T-helper 17 cell (primary cell): ENCODE results near the gene TMEM200B. TPM values are rescaled to one million over a fixed set of nuclear protein-coding genes. Genes with fewer than 3 reads are reported as not detected.
"Not testable (repeated sequence)": the region's sequence is repeated elsewhere in the genome, so short reads cannot be mapped to it uniquely, and the experiment has no call there.

Experiments
- ATAC-seq: fragments of 150-1000 bp; cut with Tn5 transposase; 2 replicates; pipeline ENCODE4 v1.10.0; 2021; ENCODE audit warnings: mild to moderate bottlenecking, moderate library complexity
- DNase-seq, 3 donors: peaks; one replicate each; pipeline versions ENCODE4 v3.0.0 to v3.0.0-alpha.2; 2020 to 2021
- H3K9me3 ChIP-seq: one replicate; pipeline ENCODE4 v1.7.0; 2013; ENCODE audit warnings: low read length, mild to moderate bottlenecking; ENCODE audit not compliant: control insufficient read depth, poor library complexity, severe bottlenecking
- H3K27ac Mint-ChIP-seq: one replicate; pipeline ENCODE4 v1.8.0; 2022; ENCODE audit warnings: mild to moderate bottlenecking, moderate library complexity, mixed read lengths
- H3K27me3 Mint-ChIP-seq: one replicate; pipeline ENCODE4 v1.8.0; 2022; ENCODE audit warnings: mixed read lengths
- H3K36me3 Mint-ChIP-seq: one replicate; pipeline ENCODE4 v1.8.0; 2022; ENCODE audit warnings: low read depth, mixed read lengths
- H3K4me1 Mint-ChIP-seq: one replicate; pipeline ENCODE4 v1.8.0; 2022; ENCODE audit warnings: mild to moderate bottlenecking, mixed read lengths
- H3K4me3 Mint-ChIP-seq: one replicate; pipeline ENCODE4 v1.8.0; 2022; ENCODE audit warnings: mild to moderate bottlenecking, moderate library complexity, mixed read lengths
- total RNA-seq, 4 donors: library from RNA in 2 of 4; stranded (reverse) in 2 of 4; gene quantifications; one replicate each; pipeline ENCODE4 v1.2.3 and lab custom pipeline; 2022 to 2026

The TMEM200B gene
- total RNA-seq, 2 donors from 2014 or later = not detected

DNA sequence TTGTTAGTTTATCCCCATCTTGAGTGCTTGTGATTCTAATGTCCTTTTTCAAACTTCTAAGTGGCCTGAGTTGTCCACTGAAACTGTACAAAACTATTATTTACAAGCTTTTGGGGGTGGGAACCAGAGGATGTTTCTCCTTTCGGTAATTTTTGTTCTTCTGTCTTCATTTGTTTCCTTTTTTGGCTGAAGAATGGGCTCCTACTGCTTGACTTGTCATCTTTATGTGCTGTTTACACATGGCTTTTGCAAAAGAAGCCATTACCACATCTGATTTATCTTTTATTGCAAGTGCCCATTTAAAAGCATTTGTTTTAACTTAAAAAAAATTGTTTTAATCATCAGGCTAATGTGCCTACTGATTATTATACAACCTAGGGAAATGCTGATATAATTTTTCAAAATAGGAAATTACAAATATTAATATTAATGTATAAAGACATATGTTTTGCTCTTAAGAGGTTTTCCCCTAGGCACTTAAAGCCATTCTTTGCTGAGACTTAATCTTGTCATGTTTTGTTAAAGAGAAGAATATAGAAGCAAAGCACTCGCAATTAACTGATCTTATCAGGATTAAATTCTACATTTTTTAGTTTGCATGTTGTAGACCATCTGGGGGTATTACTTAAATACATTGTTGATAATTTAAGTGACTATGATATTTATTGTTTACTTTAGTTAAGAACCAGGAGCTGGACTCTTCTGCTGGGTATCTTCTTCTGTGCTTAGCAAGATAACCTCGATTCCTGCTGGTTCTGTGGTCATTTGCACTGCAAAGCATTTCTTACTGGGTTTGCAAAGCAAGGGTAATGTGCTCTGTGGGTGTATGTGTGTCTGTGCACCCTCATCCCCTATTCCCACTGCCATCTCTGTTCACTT lies 40.1 kb downstream of the TMEM200B start:
- Mint-ChIP-seq H3K27me3 (no peaks in the 10 kb centered on the region), H3K4me1 (no peaks in the 10 kb centered on the region), H3K36me3 (no peaks in the 10 kb centered on the region), H3K27ac (no peak overlapping the region), H3K4me3 (no peak overlapping the region)
- DNase-seq (no peak), ATAC-seq (no peak)
- no peaks in the 10 kb centered on the region for H3K9me3 ChIP-seq

DNA sequence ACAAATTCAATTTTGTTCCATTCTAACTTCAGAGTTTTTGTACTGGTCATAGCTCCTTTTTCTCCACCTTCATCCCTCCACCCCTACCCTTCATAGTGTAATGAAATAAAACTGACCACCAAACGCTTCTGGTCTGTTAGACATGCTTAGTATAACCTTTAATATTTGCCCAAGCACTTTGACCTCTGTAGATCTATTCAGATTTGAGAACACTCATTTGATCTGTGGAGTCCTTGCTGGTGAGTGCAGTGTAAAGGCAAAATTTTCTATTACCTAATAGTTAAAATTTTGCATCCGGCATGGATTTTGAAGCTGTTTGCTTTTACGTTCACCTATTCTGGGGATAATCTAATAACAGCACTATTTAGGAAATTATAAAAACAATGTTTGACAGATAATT lies 41.2 kb downstream of the TMEM200B start:
- no peaks in the 10 kb centered on the region for H3K9me3 ChIP-seq
- H3K4me3 Mint-ChIP-seq = no peak overlapping the region
- H3K27me3 Mint-ChIP-seq = no peaks in the 10 kb centered on the region
- no peaks in the 10 kb centered on the region for H3K4me1 Mint-ChIP-seq
- no peaks in the 10 kb centered on the region for H3K36me3 Mint-ChIP-seq
- DNase-seq (no peak), ATAC-seq (no peak)
- no peak overlapping the region for H3K27ac Mint-ChIP-seq

DNA sequence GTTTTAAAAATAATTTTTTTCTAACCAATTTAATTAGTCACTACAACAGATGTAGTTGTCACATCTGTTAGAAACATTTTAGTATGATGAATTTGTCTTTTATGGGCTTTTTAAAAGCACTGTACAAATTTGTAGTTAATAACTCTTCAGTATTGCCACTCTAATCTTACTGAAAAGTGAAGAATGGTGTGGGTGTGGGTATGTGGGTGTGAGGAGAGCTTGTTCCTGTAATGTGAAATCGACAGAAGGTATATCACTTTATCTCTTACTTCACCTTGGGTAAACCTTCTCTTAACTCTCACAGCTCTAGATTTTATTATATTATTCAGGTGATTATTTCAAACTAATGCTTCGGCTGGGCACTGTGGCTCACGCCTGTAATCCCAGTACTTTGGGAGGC lies 42.5 kb downstream of the TMEM200B start:
- Mint-ChIP-seq H3K27ac (peak overlapping the region; percentile 54), H3K4me1 (no peaks in the 10 kb centered on the region), H3K4me3 (no peak overlapping the region), H3K36me3 (no peaks in the 10 kb centered on the region), H3K27me3 (no peaks in the 10 kb centered on the region)
- DNase-seq (no peak), ATAC-seq (no peak)
- H3K9me3 ChIP-seq = no peaks in the 10 kb centered on the region

DNA sequence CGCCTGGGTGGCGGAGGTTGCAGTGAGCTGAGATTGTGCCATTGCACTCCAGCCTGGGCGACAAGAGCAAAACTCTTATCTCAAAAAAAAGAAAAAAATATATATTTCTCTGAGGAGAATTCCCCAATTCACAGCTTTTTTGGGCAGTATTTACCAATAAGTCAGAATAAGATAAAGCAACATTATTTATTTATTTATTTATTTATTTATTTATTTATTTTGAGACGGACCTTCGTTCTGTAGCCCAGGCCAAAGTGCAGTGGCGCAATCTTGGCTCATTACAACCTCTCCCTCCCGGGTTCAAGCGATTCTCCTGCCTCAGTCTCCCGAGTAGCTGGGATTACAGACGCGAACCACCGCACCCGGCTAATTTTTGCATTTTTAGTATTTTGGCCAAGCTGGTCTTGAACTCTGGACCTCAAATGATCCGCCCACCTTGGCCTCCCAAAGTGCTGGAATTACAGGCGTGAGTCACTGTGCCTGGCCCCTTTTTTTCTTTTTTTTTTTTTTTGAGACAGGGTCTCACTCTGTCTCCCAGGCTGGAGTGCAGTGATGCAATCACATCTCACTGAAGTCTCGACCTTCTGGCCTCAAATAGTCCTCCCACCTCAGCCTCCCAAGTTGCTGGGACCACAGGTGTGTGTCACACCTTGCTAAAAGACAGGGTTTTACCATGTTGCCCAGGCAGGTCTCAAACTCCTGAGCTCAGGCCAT lies 43.6 kb downstream of the TMEM200B start:
- H3K9me3 ChIP-seq, H3K4me1 Mint-ChIP-seq, H3K4me3 Mint-ChIP-seq, H3K27ac Mint-ChIP-seq, ATAC-seq, H3K36me3 Mint-ChIP-seq, DNase-seq, H3K27me3 Mint-ChIP-seq: not testable (repeated sequence)

GRCh38 chr1:29077155-29077554 lies 46.5 kb downstream of the TMEM200B start:
- H3K9me3 ChIP-seq = no peaks in the 10 kb centered on the region
- Mint-ChIP-seq H3K36me3 (peaks cover 5% of the 10 kb centered on the region), H3K4me3 (no peak overlapping the region), H3K4me1 (peaks cover 2% of the 10 kb centered on the region), H3K27ac (no peak overlapping the region), H3K27me3 (no peaks in the 10 kb centered on the region)
- DNase-seq (no peak), ATAC-seq (no peak)

Other genes with a start within 250 kb of the TMEM200B start
- 100 to 1,000 TPM; 193 to 221 TPM for gene EPB41, start 209.3 kb downstream of the TMEM200B start, total RNA-seq
- gene SRSF4, start 58.0 kb upstream of the TMEM200B start, total RNA-seq = 100 to 1,000 TPM in 1 of 2 donors, 10 to 100 TPM in 1; 88.8 to 103 TPM
- gene MECR, start 107.0 kb upstream of the TMEM200B start, total RNA-seq = 1 to 10 TPM; 7.6 to 8.0 TPM
- gene PTPRU, start 112.6 kb upstream of the TMEM200B start, total RNA-seq = not detected